NCI-H1694 (cell line): ENCODE results near the gene LNX2.

ENCODE experiments used
- DNase-seq: peaks from one replicate; lab custom pipeline; 2025; lab: John Stamatoyannopoulos, UW

The LNX2 gene

GRCh38 chr13:27620377-27621115 lies at the start of gene LNX2:
LNX2 (minus strand) TSS chr13:27620529; CDS start chr13:27581703, 38,826 bp downstream.
- DNase-seq = peak; percentile 91

- DNase-seq = no peak
These were observed 47.6 kb upstream of the LNX2 start for GRCh38 chr13:27667946-27668345.

GRCh38 chr13:27666951-27667350 lies 46.6 kb upstream of the LNX2 start:
- no peak for DNase-seq

- DNase-seq = no peak
These were observed 45.4 kb upstream of the LNX2 start for GRCh38 chr13:27665761-27666160.

GRCh38 chr13:27665333-27665732 lies 45.0 kb upstream of the LNX2 start:
- DNase-seq = no peak

- DNase-seq = no peak
These were observed 43.6 kb upstream of the LNX2 start for GRCh38 chr13:27663947-27664346.

- DNase-seq = no peak
These were observed 42.6 kb upstream of the LNX2 start for GRCh38 chr13:27662738-27663470.

- DNase-seq = no peak
These were observed 40.7 kb upstream of the LNX2 start for GRCh38 chr13:27661017-27661416.

- no peak for DNase-seq
These were observed 40.2 kb upstream of the LNX2 start for GRCh38 chr13:27660511-27660910.

GRCh38 chr13:27659145-27659865 lies 39.0 kb upstream of the LNX2 start:
- no peak for DNase-seq

GRCh38 chr13:27658546-27658945 lies 38.2 kb upstream of the LNX2 start:
- DNase-seq = no peak

- no peak for DNase-seq
These were observed 37.4 kb upstream of the LNX2 start for GRCh38 chr13:27657724-27658123.

- no peak for DNase-seq
These were observed 34.5 kb upstream of the LNX2 start for GRCh38 chr13:27654816-27655215.

GRCh38 chr13:27654059-27654458 lies 33.7 kb upstream of the LNX2 start:
- no peak for DNase-seq

GRCh38 chr13:27650312-27650711 lies 30.0 kb upstream of the LNX2 start:
- DNase-seq = no peak

GRCh38 chr13:27644302-27644701 lies 24.0 kb upstream of the LNX2 start:
- DNase-seq = no peak

GRCh38 chr13:27643334-27644132 lies 23.2 kb upstream of the LNX2 start:
- no peak for DNase-seq

GRCh38 chr13:27641711-27642502 lies 21.6 kb upstream of the LNX2 start:
- no peak for DNase-seq

- no peak for DNase-seq
These were observed 18.9 kb upstream of the LNX2 start for GRCh38 chr13:27639186-27639585.

- no peak for DNase-seq
These were observed 18.2 kb upstream of the LNX2 start for GRCh38 chr13:27638521-27638920.

GRCh38 chr13:27638001-27638400 lies 17.7 kb upstream of the LNX2 start:
- DNase-seq = no peak
